KOPT-K1 (cell line): ENCODE measurements around the gene MOGAT1.

Source experiments
- H3K27ac ChIP-seq: fragments of 200-600 bp; sonication (generic); 2 replicates; pipeline ENCODE4 v1.5.1; 2016; ENCODE audit warnings: antibody characterized with exemption, mild to moderate bottlenecking, low read depth, low read length; ENCODE audit not compliant: poor library complexity, severe bottlenecking
- H3K36me3 ChIP-seq: fragments of 200-600 bp; sonication (generic); 2 replicates; pipeline ENCODE4 v1.5.1; 2017; ENCODE audit warnings: antibody characterized with exemption, mild to moderate bottlenecking, low read length, moderate library complexity; ENCODE audit not compliant: insufficient read depth
- H3K9me3 ChIP-seq: fragments of 200-600 bp; sonication (generic); 2 replicates; pipeline ENCODE4 v1.5.1; 2017; ENCODE audit warnings: antibody characterized with exemption, low read length, mild to moderate bottlenecking; ENCODE audit not compliant: insufficient read depth, poor library complexity, severe bottlenecking

MOGAT1 gene

DNA sequence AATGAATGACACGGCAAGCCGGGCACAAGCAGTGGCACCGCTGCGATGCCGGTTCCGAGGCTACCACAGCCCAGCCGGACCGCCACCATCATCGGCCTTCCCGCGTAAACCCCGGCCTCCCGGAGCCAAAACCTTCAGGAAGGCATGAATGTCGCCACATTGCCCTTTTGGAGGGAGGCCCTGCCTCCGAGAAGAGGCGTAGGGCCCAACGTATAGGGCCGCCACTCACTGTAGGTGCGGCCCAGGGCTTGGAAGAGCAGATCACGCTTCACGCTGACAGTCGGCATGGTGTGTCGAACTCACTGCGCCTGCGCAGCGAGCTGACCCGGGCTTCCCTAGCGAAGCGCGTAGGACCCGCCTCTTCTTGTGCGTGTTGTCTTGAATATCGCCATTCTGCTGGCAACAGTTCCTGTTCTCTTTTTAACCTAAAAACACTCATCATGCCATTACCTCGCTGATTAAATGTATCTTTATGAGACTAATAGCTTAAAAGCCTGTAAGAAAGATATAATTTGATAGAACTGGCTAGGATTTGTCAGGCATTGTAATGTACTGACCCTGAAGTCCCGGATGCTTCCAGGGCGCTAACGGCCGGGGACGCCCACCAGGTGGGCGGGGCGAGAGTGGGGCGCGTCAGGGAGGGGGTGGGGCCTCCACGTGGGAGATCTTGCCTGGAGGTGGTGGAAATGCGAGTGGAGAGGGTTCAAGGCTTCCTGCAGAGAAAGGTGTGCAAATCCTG lies 15.5 kb upstream of the MOGAT1 start, which contains the start of gene FARSB:
Gene FARSB (minus strand): TSS at position 306 of the 739 bp plus-strand sequence. CDS start 19 bp downstream, at position 287.
- 0 out of 2 replicates have a peak, but pooled peaks cover 1% of the 10 kb centered on the region for H3K36me3 ChIP-seq
- H3K27ac ChIP-seq: peak within 1 kb of the TSS; percentile 88
- H3K9me3 ChIP-seq: no peaks in the 10 kb centered on the region

DNA sequence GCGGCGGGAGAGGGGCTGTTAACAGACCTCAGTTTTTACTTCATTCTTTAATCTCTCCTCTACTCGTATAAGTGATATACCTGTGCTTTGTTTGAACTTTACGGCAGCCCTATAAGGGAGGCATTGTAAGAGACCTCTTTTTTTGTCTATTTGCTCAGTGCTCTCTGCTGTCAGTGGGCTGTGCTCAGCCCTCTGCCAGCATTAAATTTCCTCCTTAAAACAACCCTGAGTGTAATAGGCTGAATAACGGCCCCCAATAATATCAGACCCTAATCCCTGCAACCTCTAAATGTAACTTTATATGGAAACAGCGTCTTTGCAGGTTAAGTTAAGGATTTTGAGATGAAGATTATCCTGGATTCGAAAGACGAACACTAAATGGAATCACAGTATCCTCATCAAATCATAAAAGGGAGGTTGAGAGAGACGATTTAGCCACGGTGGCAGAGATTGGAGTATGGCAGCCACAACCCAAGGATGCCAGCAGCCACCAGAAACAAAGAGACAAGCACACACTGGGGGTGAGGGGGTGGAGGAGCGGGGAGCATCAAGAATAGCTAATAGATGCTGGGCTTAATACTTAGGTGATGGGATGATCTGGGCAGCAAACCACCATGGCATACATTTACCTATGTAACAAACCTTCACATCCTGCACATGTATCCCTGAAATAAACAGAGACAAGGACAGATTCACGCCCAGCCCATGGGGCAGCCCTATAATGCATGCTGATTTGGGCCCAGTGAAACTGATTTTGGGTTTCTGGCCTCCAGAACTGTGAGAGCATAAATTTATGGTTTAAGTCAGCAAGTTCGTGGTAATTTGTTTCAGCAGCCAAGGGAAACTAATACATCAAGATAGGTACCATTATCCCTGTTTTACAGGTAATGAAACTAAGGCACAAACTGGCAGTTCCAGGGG lies 14.7 kb upstream of the MOGAT1 start:
- H3K27ac ChIP-seq: peak overlapping the region; percentile 88
- no peaks in the 10 kb centered on the region for H3K36me3 ChIP-seq
- no peaks in the 10 kb centered on the region for H3K9me3 ChIP-seq

GRCh38 chr2:222663479-222663878 lies 8.0 kb upstream of the MOGAT1 start:
- H3K9me3 ChIP-seq: no peaks in the 10 kb centered on the region
- no peaks in the 10 kb centered on the region for H3K36me3 ChIP-seq
- no peak overlapping the region for H3K27ac ChIP-seq

- no peak overlapping the region for H3K27ac ChIP-seq
- no peaks in the 10 kb centered on the region for H3K36me3 ChIP-seq
- no peaks in the 10 kb centered on the region for H3K9me3 ChIP-seq
Measured at GRCh38 chr2:222668494-222669154, 2.8 kb upstream of the MOGAT1 start.

DNA sequence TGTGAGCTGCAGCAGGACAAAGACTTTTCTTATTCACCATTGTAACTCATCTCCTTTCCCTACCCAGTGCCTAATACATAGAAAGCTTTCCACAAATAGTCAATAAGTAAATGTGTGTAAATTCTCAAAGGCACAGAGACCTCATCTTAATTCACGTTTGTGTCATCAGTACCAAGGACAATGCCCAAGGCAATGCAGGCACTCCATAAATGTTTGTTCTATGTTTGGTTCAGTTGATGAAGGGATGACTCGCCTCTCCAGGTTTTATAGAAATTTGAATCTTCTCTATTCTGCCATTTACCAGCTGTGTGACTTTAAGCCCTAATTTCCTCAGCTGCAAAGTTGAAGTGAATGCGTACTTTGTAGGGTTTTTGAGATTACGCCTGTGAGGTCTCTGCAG lies 2.1 kb upstream of the MOGAT1 start:
- Histone ChIP-seq H3K27ac (no peak overlapping the region), H3K9me3 (no peaks in the 10 kb centered on the region), H3K36me3 (no peaks in the 10 kb centered on the region)

GRCh38 chr2:222670191-222671038 lies 1.0 kb upstream of the MOGAT1 start:
- Histone ChIP-seq H3K36me3 (no peaks in the 10 kb centered on the region), H3K9me3 (no peaks in the 10 kb centered on the region), H3K27ac (no peak overlapping the region)

DNA sequence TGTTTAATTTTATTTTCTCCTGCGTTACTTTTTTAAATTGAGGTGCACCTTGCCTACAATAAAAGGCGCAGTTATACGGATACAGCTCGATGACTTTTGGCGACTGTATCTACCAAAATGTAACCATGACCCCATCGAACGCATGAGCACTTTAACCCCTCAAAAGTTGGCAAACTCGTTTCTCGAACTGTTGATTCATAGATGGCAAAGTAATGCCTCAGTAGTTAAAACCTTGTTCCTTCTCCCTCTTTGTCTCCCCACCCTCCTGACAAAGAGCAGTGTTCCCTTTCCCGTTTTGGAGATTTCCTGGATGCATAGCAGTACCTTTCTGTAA lies 577 bp downstream of the MOGAT1 start:
- H3K27ac ChIP-seq: no peak overlapping the region
- H3K9me3 ChIP-seq: no peaks in the 10 kb centered on the region
- H3K36me3 ChIP-seq: no peaks in the 10 kb centered on the region

GRCh38 chr2:222673273-222673672 lies 1.8 kb downstream of the MOGAT1 start:
- Histone ChIP-seq H3K27ac (no peak overlapping the region), H3K36me3 (no peaks in the 10 kb centered on the region), H3K9me3 (no peaks in the 10 kb centered on the region)

- no peaks in the 10 kb centered on the region for H3K36me3 ChIP-seq
- no peak overlapping the region for H3K27ac ChIP-seq
Measured at GRCh38 chr2:222673883-222674282, 2.4 kb downstream of the MOGAT1 start.

DNA sequence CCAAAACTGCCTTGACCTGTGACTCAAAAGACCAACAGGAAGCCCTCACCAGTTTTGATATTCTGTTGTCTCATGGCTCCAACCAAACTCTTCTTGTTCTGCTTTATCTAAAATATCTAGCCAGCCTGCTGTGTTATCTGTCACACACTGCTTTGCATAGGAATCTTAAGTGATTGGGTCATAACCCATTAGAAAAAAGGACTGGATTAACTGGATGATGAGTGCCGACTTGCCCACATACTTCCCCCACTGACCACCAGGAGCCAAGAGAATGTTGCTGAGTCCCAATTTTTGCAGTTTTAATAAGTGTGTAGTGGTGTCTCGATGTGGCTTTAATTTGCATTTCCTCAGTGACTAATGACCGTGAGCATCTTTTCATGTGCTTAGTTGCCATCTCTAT lies 6.5 kb downstream of the MOGAT1 start:
- no peak overlapping the region for H3K27ac ChIP-seq
- H3K9me3 ChIP-seq: no peaks in the 10 kb centered on the region
- H3K36me3 ChIP-seq: no peaks in the 10 kb centered on the region

More at GRCh38 chr2:222673883-222674282, 2.4 kb downstream of the MOGAT1 start:
- H3K9me3 ChIP-seq: no peaks in the 10 kb centered on the region

GRCh38 chr2:222683805-222684204 lies 12.3 kb downstream of the MOGAT1 start:
- no peaks in the 10 kb centered on the region for H3K36me3 ChIP-seq

DNA sequence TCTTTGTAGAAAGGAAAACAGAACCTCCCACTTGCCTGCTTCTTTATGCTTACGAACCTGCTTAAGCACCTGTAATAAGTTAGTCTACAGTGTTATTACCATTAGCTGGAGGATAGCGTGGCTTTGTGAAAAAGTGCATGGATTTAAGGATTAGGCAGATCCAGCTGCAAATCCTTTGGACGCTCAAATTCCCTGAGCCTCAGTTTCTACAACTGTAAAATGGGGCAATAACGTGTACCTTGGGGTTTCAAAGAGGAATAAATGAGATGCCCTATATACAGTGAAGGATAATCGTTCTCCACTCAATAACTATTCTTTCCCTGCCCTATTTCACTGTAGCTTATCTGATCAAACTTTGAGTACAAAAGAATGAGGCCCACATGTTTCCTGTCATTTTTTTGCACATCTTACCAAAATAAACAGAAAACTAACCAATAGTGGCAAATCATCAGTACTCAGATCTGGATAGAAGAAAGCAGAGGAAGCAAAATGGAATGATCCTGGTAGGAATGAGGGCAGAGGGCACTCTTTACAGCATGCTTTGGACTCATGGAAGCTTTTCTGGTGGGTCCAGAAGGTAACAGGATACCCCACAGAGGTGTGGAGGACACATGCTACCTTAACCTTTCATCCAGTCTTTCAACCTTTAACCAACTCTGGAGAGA lies 14.8 kb downstream of the MOGAT1 start:
- Histone ChIP-seq H3K9me3 (no peaks in the 10 kb centered on the region), H3K36me3 (no peaks in the 10 kb centered on the region), H3K27ac (no peak overlapping the region)

More at GRCh38 chr2:222683805-222684204, 12.3 kb downstream of the MOGAT1 start:
- Histone ChIP-seq H3K27ac (no peak overlapping the region), H3K9me3 (no peaks in the 10 kb centered on the region)

DNA sequence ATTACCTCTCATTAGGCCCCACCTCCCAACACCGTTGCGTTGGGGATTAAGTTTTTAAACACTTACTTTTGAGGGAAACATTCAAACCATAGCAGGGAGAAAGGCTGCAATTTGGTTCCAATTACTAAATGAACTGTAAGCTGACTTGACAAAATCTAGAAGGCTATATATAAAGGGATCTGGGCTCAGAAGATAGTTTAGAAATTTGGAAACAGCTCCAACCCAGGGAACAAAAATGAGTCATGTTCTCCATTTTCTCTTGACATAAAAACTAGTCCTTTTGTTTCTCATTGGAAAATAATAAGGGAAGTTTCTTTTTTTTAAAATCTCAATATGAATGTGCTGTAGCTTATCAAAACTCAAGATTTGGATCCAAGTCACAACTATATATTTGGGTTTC lies 17.5 kb downstream of the MOGAT1 start:
- H3K27ac ChIP-seq: no peak overlapping the region
- no peaks in the 10 kb centered on the region for H3K9me3 ChIP-seq
- H3K36me3 ChIP-seq: no peaks in the 10 kb centered on the region

DNA sequence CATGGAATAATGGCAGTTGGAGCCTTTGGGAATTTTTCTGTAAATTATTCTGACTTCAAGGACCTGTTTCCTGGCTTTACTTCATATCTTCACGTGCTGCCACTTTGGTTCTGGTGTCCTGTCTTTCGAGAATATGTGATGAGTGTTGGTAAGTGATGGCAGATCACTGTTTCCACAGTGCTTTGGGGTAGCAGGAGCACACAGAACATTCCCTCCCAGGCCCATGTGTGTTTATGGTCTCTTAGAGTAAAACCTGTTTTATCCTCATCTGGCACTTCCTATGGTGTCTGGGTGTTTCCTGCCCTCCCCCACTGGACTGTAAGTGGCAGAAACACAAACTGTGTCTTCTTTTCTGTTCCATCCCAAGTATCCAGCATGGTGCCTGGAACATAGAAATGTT lies 17.9 kb downstream of the MOGAT1 start:
- Histone ChIP-seq H3K27ac (no peak overlapping the region), H3K9me3 (no peaks in the 10 kb centered on the region), H3K36me3 (no peaks in the 10 kb centered on the region)
